ENCODE data around the gene ACTR1A.

The ACTR1A gene

GRCh38 chr10:102432162-102432950 is 70.2 kb downstream of the ACTR1A start, which contains the start of gene CUEDC2:
Gene CUEDC2, minus strand, starts transcription at chr10:102432574. Its CDS starts 7,386 bp downstream, at chr10:102425188.
- in situ Hi-C loops (cut with MboI; ENCODE audit: low sequenced_read_pairs): no loop called here

GRCh38 chr10:102431452-102432124 is 70.9 kb downstream of the ACTR1A start:
- in situ Hi-C loops (cut with MboI; ENCODE audit: low sequenced_read_pairs): no loop called here

- in situ Hi-C loops (cut with MboI; ENCODE audit: low sequenced_read_pairs): no loop called here
Measured at GRCh38 chr10:102429468-102429867, 73.0 kb downstream of the ACTR1A start.
